ENCODE results near the gene TBXAS1. TPM values are rescaled to one million over a fixed set of nuclear protein-coding genes. Genes with fewer than 3 reads are reported as not detected.

Gene TBXAS1
- total and polyA plus RNA-seq, 2 of the 8 experiments (the other 6 are each of a cell fraction or from before 2014, with no cell fraction given): 0.86 to 2.1 TPM

GRCh38 chr7:140050100-140050499 lies 221.0 kb downstream of the TBXAS1 start (continued):
- TF ChIP-seq, protein P1, sequence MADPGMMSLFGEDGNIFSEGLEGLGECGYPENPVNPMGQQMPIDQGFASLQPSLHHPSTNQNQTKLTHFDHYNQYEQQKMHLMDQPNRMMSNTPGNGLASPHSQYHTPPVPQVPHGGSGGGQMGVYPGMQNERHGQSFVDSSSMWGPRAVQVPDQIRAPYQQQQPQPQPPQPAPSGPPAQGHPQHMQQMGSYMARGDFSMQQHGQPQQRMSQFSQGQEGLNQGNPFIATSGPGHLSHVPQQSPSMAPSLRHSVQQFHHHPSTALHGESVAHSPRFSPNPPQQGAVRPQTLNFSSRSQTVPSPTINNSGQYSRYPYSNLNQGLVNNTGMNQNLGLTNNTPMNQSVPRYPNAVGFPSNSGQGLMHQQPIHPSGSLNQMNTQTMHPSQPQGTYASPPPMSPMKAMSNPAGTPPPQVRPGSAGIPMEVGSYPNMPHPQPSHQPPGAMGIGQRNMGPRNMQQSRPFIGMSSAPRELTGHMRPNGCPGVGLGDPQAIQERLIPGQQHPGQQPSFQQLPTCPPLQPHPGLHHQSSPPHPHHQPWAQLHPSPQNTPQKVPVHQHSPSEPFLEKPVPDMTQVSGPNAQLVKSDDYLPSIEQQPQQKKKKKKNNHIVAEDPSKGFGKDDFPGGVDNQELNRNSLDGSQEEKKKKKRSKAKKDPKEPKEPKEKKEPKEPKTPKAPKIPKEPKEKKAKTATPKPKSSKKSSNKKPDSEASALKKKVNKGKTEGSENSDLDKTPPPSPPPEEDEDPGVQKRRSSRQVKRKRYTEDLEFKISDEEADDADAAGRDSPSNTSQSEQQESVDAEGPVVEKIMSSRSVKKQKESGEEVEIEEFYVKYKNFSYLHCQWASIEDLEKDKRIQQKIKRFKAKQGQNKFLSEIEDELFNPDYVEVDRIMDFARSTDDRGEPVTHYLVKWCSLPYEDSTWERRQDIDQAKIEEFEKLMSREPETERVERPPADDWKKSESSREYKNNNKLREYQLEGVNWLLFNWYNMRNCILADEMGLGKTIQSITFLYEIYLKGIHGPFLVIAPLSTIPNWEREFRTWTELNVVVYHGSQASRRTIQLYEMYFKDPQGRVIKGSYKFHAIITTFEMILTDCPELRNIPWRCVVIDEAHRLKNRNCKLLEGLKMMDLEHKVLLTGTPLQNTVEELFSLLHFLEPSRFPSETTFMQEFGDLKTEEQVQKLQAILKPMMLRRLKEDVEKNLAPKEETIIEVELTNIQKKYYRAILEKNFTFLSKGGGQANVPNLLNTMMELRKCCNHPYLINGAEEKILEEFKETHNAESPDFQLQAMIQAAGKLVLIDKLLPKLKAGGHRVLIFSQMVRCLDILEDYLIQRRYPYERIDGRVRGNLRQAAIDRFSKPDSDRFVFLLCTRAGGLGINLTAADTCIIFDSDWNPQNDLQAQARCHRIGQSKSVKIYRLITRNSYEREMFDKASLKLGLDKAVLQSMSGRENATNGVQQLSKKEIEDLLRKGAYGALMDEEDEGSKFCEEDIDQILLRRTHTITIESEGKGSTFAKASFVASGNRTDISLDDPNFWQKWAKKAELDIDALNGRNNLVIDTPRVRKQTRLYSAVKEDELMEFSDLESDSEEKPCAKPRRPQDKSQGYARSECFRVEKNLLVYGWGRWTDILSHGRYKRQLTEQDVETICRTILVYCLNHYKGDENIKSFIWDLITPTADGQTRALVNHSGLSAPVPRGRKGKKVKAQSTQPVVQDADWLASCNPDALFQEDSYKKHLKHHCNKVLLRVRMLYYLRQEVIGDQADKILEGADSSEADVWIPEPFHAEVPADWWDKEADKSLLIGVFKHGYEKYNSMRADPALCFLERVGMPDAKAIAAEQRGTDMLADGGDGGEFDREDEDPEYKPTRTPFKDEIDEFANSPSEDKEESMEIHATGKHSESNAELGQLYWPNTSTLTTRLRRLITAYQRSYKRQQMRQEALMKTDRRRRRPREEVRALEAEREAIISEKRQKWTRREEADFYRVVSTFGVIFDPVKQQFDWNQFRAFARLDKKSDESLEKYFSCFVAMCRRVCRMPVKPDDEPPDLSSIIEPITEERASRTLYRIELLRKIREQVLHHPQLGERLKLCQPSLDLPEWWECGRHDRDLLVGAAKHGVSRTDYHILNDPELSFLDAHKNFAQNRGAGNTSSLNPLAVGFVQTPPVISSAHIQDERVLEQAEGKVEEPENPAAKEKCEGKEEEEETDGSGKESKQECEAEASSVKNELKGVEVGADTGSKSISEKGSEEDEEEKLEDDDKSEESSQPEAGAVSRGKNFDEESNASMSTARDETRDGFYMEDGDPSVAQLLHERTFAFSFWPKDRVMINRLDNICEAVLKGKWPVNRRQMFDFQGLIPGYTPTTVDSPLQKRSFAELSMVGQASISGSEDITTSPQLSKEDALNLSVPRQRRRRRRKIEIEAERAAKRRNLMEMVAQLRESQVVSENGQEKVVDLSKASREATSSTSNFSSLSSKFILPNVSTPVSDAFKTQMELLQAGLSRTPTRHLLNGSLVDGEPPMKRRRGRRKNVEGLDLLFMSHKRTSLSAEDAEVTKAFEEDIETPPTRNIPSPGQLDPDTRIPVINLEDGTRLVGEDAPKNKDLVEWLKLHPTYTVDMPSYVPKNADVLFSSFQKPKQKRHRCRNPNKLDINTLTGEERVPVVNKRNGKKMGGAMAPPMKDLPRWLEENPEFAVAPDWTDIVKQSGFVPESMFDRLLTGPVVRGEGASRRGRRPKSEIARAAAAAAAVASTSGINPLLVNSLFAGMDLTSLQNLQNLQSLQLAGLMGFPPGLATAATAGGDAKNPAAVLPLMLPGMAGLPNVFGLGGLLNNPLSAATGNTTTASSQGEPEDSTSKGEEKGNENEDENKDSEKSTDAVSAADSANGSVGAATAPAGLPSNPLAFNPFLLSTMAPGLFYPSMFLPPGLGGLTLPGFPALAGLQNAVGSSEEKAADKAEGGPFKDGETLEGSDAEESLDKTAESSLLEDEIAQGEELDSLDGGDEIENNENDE (IDR thresholded peaks at IDR 0.05; ENCODE audit: insufficient replicate concordance, low read length): no peak
- TF ChIP-seq CTBP2 (IDR thresholded peaks at IDR 0.05; ENCODE audit: borderline replicate concordance, insufficient read depth, insufficient read length, low read length): no peak
- TF ChIP-seq KDM1A (IDR thresholded peaks at IDR 0.05; ENCODE audit: borderline replicate concordance, low read length): no peak
- no peak for TF ChIP-seq CEBPB (IDR thresholded peaks at IDR 0.05; ENCODE audit: low read depth, low read length)
- TF ChIP-seq NANOG (IDR thresholded peaks at IDR 0.05; ENCODE audit: insufficient read depth, low read depth, low read length, poor library complexity, severe bottlenecking): no peak

Measured in H1 (cell line).